Measurements from ENCODE around the gene SPNS2. TPM values are rescaled to one million over a fixed set of nuclear protein-coding genes. Genes with fewer than 3 reads are reported as not detected.
A peak's percentile ranks its signal among the peaks of the same experiment; 100 is the strongest.

Gene SPNS2
- polyA plus RNA-seq, 1 of the 3 experiments (the other 2 are of a cell fraction) = 0.08 TPM

DNA sequence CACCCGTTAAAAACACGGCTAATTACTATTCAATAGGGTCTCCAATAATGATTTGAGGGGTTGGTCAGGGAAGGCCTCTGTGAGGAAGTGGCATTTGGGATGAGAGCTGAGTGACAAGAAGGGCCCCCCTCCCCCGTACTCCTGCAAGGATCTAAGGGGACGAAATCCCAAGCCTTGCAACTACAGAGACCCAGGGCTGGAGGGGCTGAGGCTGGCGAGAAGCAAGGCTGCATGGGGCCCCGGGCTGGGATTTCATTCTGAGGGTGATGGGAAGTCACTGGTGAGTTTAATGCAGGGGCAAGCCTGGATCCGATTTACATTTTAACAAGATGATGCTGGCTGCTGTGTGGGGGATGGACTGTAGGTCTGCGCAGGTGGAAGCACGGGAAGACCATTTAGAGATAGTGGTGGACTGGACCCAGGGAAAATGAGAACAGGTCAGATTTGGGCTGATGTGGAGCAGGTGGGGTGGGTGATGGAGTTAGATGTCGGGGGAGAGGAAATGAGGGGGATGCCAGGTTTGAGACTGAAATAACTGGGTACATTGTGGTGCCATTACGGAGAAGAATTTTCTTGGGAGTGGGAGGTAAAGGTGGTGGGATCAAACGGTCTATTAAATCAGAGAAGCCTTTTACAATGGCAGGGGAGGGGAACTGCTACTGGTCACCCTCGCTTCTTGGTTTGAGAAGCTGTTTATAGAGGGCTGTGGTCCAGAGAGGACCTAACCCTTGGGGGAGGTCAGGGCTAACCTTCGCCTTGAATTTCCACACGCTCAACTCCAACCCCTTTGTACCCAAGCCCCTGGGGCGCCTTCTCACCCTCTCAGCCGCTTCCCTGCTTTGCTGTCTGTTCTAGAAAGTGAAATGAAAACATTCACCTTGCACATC lies 57.4 kb downstream of the SPNS2 start:
- H3K9ac ChIP-seq = peak overlapping the region; percentile 80
- peak overlapping the region; percentile 98 for H2AFZ ChIP-seq (ENCODE audit: low read depth)
- H3K4me2 ChIP-seq = peak overlapping the region; percentile 98
- 82% methylated on average over 17 of the region's 17 CpGs for WGBS (ENCODE audit: low lambda C conversion rate)
- H4K20me1 ChIP-seq (ENCODE audit: insufficient read depth) = no peaks in the 10 kb centered on the region
- TF ChIP-seq SMC3 (IDR thresholded peaks at IDR 0.05; ENCODE audit: low read depth, low read length) (no peak), POLR2AphosphoS5 (IDR thresholded peaks at IDR 0.05; ENCODE audit: low read depth, low read length) (no peak), NRF1 (IDR thresholded peaks at IDR 0.05; ENCODE audit: low read depth, low read length) (no peak), MEF2A (IDR thresholded peaks at IDR 0.05; ENCODE audit: borderline replicate concordance, low read depth) (no peak), NFIC (IDR thresholded peaks at IDR 0.05; ENCODE audit: borderline replicate concordance) (no peak), EZH2phosphoT487 (IDR thresholded peaks at IDR 0.05; ENCODE audit: borderline replicate concordance, low read depth) (no peak), FOSL2 (IDR thresholded peaks at IDR 0.05; ENCODE audit: borderline replicate concordance, low read depth) (no peak), RCOR1 (IDR thresholded peaks at IDR 0.05; ENCODE audit: low read length) (no peak), TAF1 (IDR thresholded peaks at IDR 0.05; ENCODE audit: borderline replicate concordance, low read depth, low read length) (no peak)
- TF ChIP-seq, protein P1, sequence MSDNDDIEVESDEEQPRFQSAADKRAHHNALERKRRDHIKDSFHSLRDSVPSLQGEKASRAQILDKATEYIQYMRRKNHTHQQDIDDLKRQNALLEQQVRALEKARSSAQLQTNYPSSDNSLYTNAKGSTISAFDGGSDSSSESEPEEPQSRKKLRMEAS (IDR thresholded peaks at IDR 0.05; ENCODE audit: low read depth) = no peak
- H3K4me1 ChIP-seq (ENCODE audit: control insufficient read depth in 1 of 2, insufficient read depth in 2 of 2, low read depth in 1 of 2, low read length in 1 of 2) = peaks cover 7 to 18% of the 10 kb centered on the region in 2 experiments; a peak in 1 of 4 replicates
- peak overlapping the region; percentile 62 to 94 for H3K27ac ChIP-seq (ENCODE audit: low read depth in 2 of 2, low read length in 1 of 2)
- H3K79me2 ChIP-seq (ENCODE audit: insufficient read depth) = peaks cover 31% of the 10 kb centered on the region
- no peaks in the 10 kb centered on the region for H3K27me3 ChIP-seq (ENCODE audit: insufficient read depth)
- no peaks in the 10 kb centered on the region for H3K9me3 ChIP-seq
- ChIA-PET POLR2A (no interaction called here), CTCF (interaction anchor here (0.9 to 2.7 kb wide), 10 partner anchors 11 to 234 kb away, joined by 3 to 18 read pairs (median 3); no protein-coding TSS in a partner anchor)
- H3K4me3 ChIP-seq (ENCODE audit: low read depth in 2 of 2, low read length in 1 of 2) = peak overlapping the region; percentile 95 to 99
- H3K9me2 ChIP-seq = no peaks in the 10 kb centered on the region
- DNase-seq = peak; percentile 64
- H3K36me3 ChIP-seq (replicated peaks in 1 of 2; ENCODE audit: control insufficient read depth in 1 of 2, insufficient read depth in 2 of 2, low read length in 1 of 2) = peaks cover 9 to 23% of the 10 kb centered on the region in 2 experiments
- peaks cover 3% of the 10 kb centered on the region for H3F3A ChIP-seq (replicated peaks; ENCODE audit: insufficient read depth)

DNA sequence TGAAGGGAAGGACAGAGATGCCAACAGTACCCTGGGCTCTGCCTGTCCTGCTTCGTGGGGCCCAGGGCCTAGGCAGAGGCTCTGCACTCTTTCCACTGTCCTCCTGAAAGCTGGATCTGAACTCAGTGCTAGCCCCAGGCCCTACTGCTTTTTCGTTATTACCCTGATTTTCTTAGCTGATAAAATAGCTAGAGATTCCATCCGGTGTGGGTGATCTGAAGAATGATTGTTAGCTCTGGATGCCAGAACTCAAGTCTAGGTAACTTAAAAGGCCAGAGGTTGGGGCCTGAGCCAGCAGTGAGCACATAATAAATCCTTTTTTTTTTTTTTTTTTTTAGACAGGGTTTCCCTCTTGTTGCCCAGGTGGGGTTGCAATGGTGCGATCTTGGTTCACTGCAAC lies 58.3 kb downstream of the SPNS2 start:
- Histone ChIP-seq H3F3A (replicated peaks; ENCODE audit: insufficient read depth) (peaks cover 3% of the 10 kb centered on the region), H3K9me3 (no peaks in the 10 kb centered on the region), H3K4me1 (ENCODE audit: control insufficient read depth in 1 of 2, insufficient read depth in 2 of 2, low read depth in 1 of 2, low read length in 1 of 2) (peaks cover 7 to 18% of the 10 kb centered on the region in 2 experiments; a peak in 1 of 4 replicates), H3K4me3 (ENCODE audit: low read depth in 2 of 2, low read length in 1 of 2) (no peak overlapping the region), H3K9ac (no peak overlapping the region), H3K4me2 (no peak overlapping the region), H3K9me2 (no peaks in the 10 kb centered on the region), H3K36me3 (replicated peaks in 1 of 2; ENCODE audit: control insufficient read depth in 1 of 2, insufficient read depth in 2 of 2, low read length in 1 of 2) (peaks cover 8 to 16% of the 10 kb centered on the region in 2 experiments), H4K20me1 (ENCODE audit: insufficient read depth) (no peaks in the 10 kb centered on the region), H3K27ac (ENCODE audit: low read depth in 2 of 2, low read length in 1 of 2) (no peak overlapping the region), H3K27me3 (ENCODE audit: insufficient read depth) (no peaks in the 10 kb centered on the region), H2AFZ (ENCODE audit: low read depth) (no peak overlapping the region), H3K79me2 (ENCODE audit: insufficient read depth) (peaks cover 26% of the 10 kb centered on the region)
- POLR2A ChIA-PET = interaction anchor here (0.9 kb wide), 1 partner anchor 10 kb away, joined by 3 read pairs; no protein-coding TSS in a partner anchor
- CTCF ChIA-PET = interaction anchor here (0.7 to 2.1 kb wide), 9 partner anchors 8 to 136 kb away, joined by 3 to 18 read pairs (median 3); no protein-coding TSS in a partner anchor
- DNase-seq = no peak
- TF ChIP-seq, protein P2, sequence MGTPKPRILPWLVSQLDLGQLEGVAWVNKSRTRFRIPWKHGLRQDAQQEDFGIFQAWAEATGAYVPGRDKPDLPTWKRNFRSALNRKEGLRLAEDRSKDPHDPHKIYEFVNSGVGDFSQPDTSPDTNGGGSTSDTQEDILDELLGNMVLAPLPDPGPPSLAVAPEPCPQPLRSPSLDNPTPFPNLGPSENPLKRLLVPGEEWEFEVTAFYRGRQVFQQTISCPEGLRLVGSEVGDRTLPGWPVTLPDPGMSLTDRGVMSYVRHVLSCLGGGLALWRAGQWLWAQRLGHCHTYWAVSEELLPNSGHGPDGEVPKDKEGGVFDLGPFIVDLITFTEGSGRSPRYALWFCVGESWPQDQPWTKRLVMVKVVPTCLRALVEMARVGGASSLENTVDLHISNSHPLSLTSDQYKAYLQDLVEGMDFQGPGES (IDR thresholded peaks at IDR 0.05; ENCODE audit: low read depth, low read length) = no peak
- TF ChIP-seq RFX5 (IDR thresholded peaks at IDR 0.05; ENCODE audit: low read length) (no peak), EZH2phosphoT487 (IDR thresholded peaks at IDR 0.05; ENCODE audit: borderline replicate concordance, low read depth) (no peak), MXI1 (IDR thresholded peaks at IDR 0.05; ENCODE audit: low read depth, low read length) (no peak)
- WGBS (ENCODE audit: low lambda C conversion rate) = 83% methylated on average over 4 of the region's 4 CpGs

All from SK-N-SH (cell line).